HepG2 (cell line): ENCODE measurements around the gene NNAT. TPM values are rescaled to one million over a fixed set of nuclear protein-coding genes. Genes with fewer than 3 reads are reported as not detected.

Experiments used
- FOXJ3 ChIP-seq: sonication (generic); formaldehyde crosslinking; IDR thresholded peaks from 2 replicates; pipeline ENCODE4 v1.4.0; 2020; ENCODE audit warnings: missing genetic modification reagents, mild to moderate bottlenecking, borderline replicate concordance
- KDM5B ChIP-seq: sonication (generic); formaldehyde crosslinking; IDR thresholded peaks from 2 replicates; pipeline ENCODE4 v1.4.0; 2020; ENCODE audit warnings: missing genetic modification reagents, mild to moderate bottlenecking, borderline replicate concordance
- RBM22 ChIP-seq: fragments of 200-400 bp; formaldehyde crosslinking; optimal IDR thresholded peaks from 2 replicates; pipeline ENCODE3; 2017; ENCODE audit warnings: mild to moderate bottlenecking, low read length, moderate library complexity
- RORA ChIP-seq: sonication (generic); formaldehyde crosslinking; IDR thresholded peaks from 2 replicates; pipeline ENCODE4 v1.5.0; 2020; ENCODE audit warnings: mild to moderate bottlenecking, missing genetic modification reagents, moderate library complexity
- SNAPC4 ChIP-seq: sonication (generic); formaldehyde crosslinking; IDR thresholded peaks from 2 replicates; pipeline ENCODE4 v1.4.0; 2020; ENCODE audit warnings: mild to moderate bottlenecking, missing genetic modification reagents
- SP1 ChIP-seq, 2 experiments: fragments of 450-650 bp in 1 of 2; sonication (generic) in 1 of 2; formaldehyde crosslinking in 1 of 2; IDR thresholded peaks; 2 replicates each; pipeline versions ENCODE4 v1.4.0 to v1.6.1; 2016 to 2020; ENCODE audit warnings: missing genetic modification reagents in 1 of 2
- SP2 ChIP-seq: sonication (generic); formaldehyde crosslinking; IDR thresholded peaks from 2 replicates; pipeline ENCODE4 v1.5.1; 2020; ENCODE audit warnings: mild to moderate bottlenecking, missing genetic modification reagents
- TAF15 ChIP-seq: fragments of 200-400 bp; formaldehyde crosslinking; IDR thresholded peaks from one replicate; pipeline ENCODE4 v1.6.1; 2018; ENCODE audit warnings: mild to moderate bottlenecking, low read depth, low read length; ENCODE audit not compliant: poor library complexity, severe bottlenecking
- TCF7 ChIP-seq: sonication (generic); IDR thresholded peaks from 2 replicates; pipeline ENCODE4 v1.6.1; 2016; ENCODE audit warnings: antibody characterized with exemption, low read depth
- ZNF672 ChIP-seq: sonication (generic); formaldehyde crosslinking; IDR thresholded peaks from 2 replicates; pipeline ENCODE4 v1.8.1; 2022; ENCODE audit warnings: missing genetic modification reagents
- ZNF703 ChIP-seq: sonication (generic); formaldehyde crosslinking; IDR thresholded peaks from 2 replicates; pipeline ENCODE4 v1.5.1; 2020; ENCODE audit warnings: missing genetic modification reagents, mild to moderate bottlenecking, moderate library complexity, borderline replicate concordance
- ZNF883 ChIP-seq: sonication (generic); formaldehyde crosslinking; IDR thresholded peaks from 2 replicates; pipeline ENCODE4 v1.5.1; 2020; ENCODE audit warnings: mild to moderate bottlenecking, missing genetic modification reagents; ENCODE audit errors: not compliant biosample characterization
- polyA plus RNA-seq, 8 experiments: library from polyadenylated mRNA; depleted of rRNA in 3 of 8; stranded (reverse) in 7 of 8; unstranded in 1 of 8; fragments of >200 nt; fragmentation: Illumina TruSeq in 4 of 8; extraction: Trizol in 4 of 8; gene quantifications; 2 replicates each; pipeline versions ENCODE4 v1.2.1 to v1.2.3, GENCODE V29; 2011 to 2016; ENCODE audit warnings: low read depth in 4 of 8, missing spikeins in 1 of 8, mixed read lengths in 1 of 8; ENCODE audit not compliant: insufficient read depth in 1 of 8
- total RNA-seq, 5 experiments: library from RNA; depleted of rRNA; stranded (reverse); fragments of >200 nt; fragmentation: Illumina TruSeq; extraction: Trizol; gene quantifications; 2 replicates each; pipeline ENCODE4 v1.2.3, GENCODE V29; 2016; ENCODE audit warnings: low read depth in 1 of 5
- TF ChIP-seq, protein P1 (sequence below), 2 experiments: sonication (generic) in 1 of 2; formaldehyde crosslinking in 1 of 2; IDR thresholded peaks; 2 replicates each; pipeline versions ENCODE4 v1.6.1 to v1.9.0; 2014 to 2022; ENCODE audit warnings: antibody characterized with exemption in 1 of 2, borderline replicate concordance in 1 of 2, inconsistent platforms in 1 of 2, low read depth in 1 of 2, missing genetic modification reagents in 1 of 2

Gene NNAT
- total and polyA plus RNA-seq, 2 of the 13 experiments (the other 11 are each of a cell fraction or from before 2014, with no cell fraction given), result not detected

- TF ChIP-seq FOXJ3 (CRISPR knock-in tag) (no peak), SNAPC4 (CRISPR knock-in tag) (no peak), TCF7 (no peak), RORA (no peak), ZNF703 (CRISPR knock-in tag) (no peak), SP2 (CRISPR knock-in tag) (no peak), TAF15 (no peak), SP1 (IDR thresholded peaks at IDR 0.05) (no peak), SP1 (CRISPR knock-in tag; IDR thresholded peaks at IDR 0.05) (no peak), ZNF672 (CRISPR knock-in tag) (no peak), ZNF883 (no peak), KDM5B (CRISPR knock-in tag) (peak; percentile 76), RBM22 (no peak)
- TF ChIP-seq, protein P1, sequence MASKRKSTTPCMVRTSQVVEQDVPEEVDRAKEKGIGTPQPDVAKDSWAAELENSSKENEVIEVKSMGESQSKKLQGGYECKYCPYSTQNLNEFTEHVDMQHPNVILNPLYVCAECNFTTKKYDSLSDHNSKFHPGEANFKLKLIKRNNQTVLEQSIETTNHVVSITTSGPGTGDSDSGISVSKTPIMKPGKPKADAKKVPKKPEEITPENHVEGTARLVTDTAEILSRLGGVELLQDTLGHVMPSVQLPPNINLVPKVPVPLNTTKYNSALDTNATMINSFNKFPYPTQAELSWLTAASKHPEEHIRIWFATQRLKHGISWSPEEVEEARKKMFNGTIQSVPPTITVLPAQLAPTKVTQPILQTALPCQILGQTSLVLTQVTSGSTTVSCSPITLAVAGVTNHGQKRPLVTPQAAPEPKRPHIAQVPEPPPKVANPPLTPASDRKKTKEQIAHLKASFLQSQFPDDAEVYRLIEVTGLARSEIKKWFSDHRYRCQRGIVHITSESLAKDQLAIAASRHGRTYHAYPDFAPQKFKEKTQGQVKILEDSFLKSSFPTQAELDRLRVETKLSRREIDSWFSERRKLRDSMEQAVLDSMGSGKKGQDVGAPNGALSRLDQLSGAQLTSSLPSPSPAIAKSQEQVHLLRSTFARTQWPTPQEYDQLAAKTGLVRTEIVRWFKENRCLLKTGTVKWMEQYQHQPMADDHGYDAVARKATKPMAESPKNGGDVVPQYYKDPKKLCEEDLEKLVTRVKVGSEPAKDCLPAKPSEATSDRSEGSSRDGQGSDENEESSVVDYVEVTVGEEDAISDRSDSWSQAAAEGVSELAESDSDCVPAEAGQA (IDR thresholded peaks at IDR 0.05; ENCODE audit: low read depth), result no peak
- TF ChIP-seq, protein P1 (CRISPR knock-in tag; IDR thresholded peaks at IDR 0.05; ENCODE audit: borderline replicate concordance), result no peak
Observed at GRCh38 chr20:37564388-37565133, 43.5 kb downstream of the NNAT start (continued).
